ENCODE data around the gene LRRC38. TPM values are rescaled to one million over a fixed set of nuclear protein-coding genes. Genes with fewer than 3 reads are reported as not detected.

Gene LRRC38
- polyA plus RNA-seq, 1 donor: not detected

GRCh38 chr1:13517193-13517812 is 3.5 kb upstream of the LRRC38 start:
- no peak for DNase-seq

- DNase-seq: no peak
These were observed 2.8 kb upstream of the LRRC38 start for GRCh38 chr1:13516606-13517005.

- no peak for DNase-seq
These were observed 1.0 kb upstream of the LRRC38 start for GRCh38 chr1:13514821-13515220.

GRCh38 chr1:13513063-13513894 is 524 bp downstream of the LRRC38 start:
- no peak for DNase-seq

- DNase-seq: no peak
These were observed 1.3 kb downstream of the LRRC38 start for GRCh38 chr1:13512472-13512871.

GRCh38 chr1:13510499-13510898 is 3.3 kb downstream of the LRRC38 start:
- DNase-seq: no peak

GRCh38 chr1:13507075-13507474 is 6.7 kb downstream of the LRRC38 start:
- DNase-seq: no peak

GRCh38 chr1:13505020-13505419 is 8.8 kb downstream of the LRRC38 start:
- no peak for DNase-seq

- no peak for DNase-seq
These were observed 13.0 kb downstream of the LRRC38 start for GRCh38 chr1:13500806-13501205.

- no peak for DNase-seq
These were observed 14.4 kb downstream of the LRRC38 start for GRCh38 chr1:13499422-13499821.

- no peak for DNase-seq
These were observed 15.2 kb downstream of the LRRC38 start for GRCh38 chr1:13498553-13498952.

GRCh38 chr1:13495186-13495585 is 18.6 kb downstream of the LRRC38 start:
- no peak for DNase-seq

GRCh38 chr1:13494712-13495111 is 19.1 kb downstream of the LRRC38 start:
- DNase-seq: no peak

- DNase-seq: no peak
These were observed 19.8 kb downstream of the LRRC38 start for GRCh38 chr1:13494025-13494424.

GRCh38 chr1:13492711-13493110 is 21.1 kb downstream of the LRRC38 start:
- no peak for DNase-seq

- no peak for DNase-seq
These were observed 25.8 kb downstream of the LRRC38 start for GRCh38 chr1:13487957-13488356.

- no peak for DNase-seq
These were observed 26.5 kb downstream of the LRRC38 start for GRCh38 chr1:13487143-13487868.

- DNase-seq: no peak
These were observed 29.9 kb downstream of the LRRC38 start for GRCh38 chr1:13483946-13484345.

- DNase-seq: no peak
These were observed 31.2 kb downstream of the LRRC38 start for GRCh38 chr1:13482600-13482999.

GRCh38 chr1:13479171-13479856 is 34.5 kb downstream of the LRRC38 start:
- DNase-seq: no peak

- DNase-seq: no peak
These were observed 35.1 kb downstream of the LRRC38 start for GRCh38 chr1:13478692-13479091.

GRCh38 chr1:13469343-13469742 is 44.5 kb downstream of the LRRC38 start:
- DNase-seq: peak; percentile 36

Measured in left kidney (tissue), 2 donors.